HG03442 (cell line): ENCODE data around the gene HAUS6.
"Not testable (repeated sequence)": the region's sequence is repeated elsewhere in the genome, so short reads cannot be mapped to it uniquely, and the experiment has no call there.

Experiments used
- ATAC-seq: cut with Tn5 transposase; IDR thresholded peaks from one replicate; pipeline ENCODE4 v1.9.1; 2021; ENCODE audit warnings: mild to moderate bottlenecking, moderate library complexity; ENCODE audit not compliant: unreplicated experiment

HAUS6 gene, protein sequence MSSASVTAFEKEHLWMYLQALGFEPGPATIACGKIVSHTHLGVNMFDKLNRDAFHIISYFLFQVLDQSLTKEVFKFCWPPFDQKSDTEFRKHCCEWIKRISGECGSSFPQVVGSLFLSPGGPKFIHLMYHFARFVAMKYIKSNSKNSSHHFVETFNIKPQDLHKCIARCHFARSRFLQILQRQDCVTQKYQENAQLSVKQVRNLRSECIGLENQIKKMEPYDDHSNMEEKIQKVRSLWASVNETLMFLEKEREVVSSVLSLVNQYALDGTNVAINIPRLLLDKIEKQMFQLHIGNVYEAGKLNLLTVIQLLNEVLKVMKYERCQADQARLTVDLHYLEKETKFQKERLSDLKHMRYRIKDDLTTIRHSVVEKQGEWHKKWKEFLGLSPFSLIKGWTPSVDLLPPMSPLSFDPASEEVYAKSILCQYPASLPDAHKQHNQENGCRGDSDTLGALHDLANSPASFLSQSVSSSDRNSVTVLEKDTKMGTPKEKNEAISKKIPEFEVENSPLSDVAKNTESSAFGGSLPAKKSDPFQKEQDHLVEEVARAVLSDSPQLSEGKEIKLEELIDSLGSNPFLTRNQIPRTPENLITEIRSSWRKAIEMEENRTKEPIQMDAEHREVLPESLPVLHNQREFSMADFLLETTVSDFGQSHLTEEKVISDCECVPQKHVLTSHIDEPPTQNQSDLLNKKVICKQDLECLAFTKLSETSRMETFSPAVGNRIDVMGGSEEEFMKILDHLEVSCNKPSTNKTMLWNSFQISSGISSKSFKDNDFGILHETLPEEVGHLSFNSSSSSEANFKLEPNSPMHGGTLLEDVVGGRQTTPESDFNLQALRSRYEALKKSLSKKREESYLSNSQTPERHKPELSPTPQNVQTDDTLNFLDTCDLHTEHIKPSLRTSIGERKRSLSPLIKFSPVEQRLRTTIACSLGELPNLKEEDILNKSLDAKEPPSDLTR

DNA sequence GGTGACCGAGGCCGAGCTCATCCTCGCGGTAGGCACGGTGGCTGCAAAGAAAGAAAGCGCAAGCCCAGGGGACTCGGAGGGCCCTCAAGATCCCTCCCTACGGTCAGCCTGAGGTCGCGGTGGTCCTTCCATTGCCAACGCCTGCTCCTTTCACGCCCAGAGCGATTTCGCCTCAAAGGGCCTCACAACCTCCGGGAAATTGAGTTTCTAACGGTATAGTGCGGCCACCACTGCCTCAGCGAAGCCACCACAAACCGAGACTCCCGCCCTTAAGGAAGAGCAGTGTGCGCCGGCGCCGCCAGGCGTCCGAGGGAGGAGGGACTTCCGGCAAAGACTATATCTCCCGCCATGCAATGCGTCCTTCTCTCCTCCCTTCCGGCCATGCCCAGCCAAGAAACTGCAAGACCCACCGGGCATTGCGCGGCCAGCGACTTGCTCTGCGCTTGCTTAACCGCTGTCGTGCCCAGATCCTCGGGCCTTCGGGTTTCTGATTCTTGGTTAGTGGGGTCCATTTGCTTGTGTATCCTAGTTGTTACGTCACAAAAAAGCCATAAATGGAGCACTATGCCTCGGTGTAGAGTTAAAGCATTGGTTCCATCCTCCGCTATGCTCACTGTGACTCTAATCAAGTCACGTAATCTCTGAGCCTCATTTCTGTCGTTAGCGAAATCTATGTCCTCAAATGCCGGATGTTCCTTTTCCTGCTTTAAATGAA lies at the start of gene HAUS6:
TSS of gene HAUS6 (minus strand) at position 274 of the 715 bp plus-strand sequence. CDS start at position 21, 253 bp downstream.
- peak; percentile 97 for ATAC-seq

DNA sequence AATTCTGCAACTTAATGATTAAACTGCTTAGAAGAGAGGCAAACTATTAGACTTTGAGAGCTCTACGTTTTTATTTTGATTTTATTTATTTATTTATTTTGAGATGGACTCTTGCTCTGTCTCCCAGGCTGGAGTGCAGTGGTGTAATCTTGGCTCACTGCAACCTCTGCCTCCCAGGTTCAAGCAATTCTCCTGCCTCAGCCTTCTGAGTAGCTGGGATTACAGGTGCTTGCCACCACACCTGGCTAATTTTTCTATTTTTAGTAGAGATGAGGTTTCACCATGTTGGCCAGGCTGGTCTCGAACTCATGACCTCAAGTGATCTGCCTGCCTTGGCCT lies 49.4 kb upstream of the HAUS6 start:
- not testable (repeated sequence) for ATAC-seq

DNA sequence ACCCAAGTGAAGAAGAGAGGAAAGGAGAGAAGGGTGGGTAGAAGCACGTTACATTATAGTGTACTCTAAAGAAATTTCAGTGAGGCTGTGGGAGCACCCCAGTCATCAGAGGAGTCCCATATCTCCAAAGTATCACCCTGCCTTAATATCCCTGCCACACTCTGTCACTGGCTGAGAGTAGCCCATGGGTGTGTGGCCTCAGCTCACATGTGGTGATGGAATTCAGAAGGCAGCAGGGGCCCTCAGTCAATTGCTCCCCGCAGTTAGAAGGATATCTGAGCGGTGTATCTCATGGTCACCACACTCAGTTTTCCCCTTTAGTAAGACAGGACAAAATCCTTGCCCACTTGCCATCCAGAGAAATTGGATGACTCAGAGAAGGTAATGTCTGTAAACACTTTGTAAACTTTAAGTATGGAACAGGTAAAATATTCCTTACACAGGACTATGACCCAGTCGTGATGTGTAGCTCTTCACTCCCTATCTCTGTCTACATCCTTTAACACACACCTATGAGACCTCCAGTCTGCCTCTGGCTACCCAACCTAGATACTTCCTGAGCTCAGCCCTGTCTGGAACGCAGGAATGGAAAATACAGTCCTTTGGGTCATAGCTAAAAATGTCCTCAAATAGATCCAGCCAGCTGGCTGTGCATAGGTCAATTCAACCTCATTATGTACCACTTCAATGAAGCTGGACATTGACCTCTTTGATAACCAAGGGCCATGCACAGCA lies 48.9 kb upstream of the HAUS6 start:
- ATAC-seq = no peak

DNA sequence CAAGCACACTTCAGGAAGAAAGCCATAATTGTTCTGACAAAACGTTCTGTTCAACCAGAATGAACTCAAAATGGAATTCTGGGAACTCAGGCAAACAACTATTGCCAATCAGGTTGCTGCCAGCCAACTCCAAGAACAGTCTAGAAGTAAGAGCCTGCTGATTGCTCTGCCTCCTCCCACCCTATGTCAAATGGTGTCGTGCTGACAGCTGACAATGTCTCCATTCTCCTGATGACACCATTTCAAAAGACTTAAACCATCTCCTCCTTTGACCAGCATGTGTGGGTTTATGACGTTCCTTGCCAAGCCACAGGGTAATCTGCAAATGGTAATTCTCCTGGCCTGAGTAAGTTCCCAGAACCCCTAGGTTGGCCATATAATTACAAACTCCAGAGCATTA lies 46.5 kb upstream of the HAUS6 start:
- ATAC-seq = no peak

DNA sequence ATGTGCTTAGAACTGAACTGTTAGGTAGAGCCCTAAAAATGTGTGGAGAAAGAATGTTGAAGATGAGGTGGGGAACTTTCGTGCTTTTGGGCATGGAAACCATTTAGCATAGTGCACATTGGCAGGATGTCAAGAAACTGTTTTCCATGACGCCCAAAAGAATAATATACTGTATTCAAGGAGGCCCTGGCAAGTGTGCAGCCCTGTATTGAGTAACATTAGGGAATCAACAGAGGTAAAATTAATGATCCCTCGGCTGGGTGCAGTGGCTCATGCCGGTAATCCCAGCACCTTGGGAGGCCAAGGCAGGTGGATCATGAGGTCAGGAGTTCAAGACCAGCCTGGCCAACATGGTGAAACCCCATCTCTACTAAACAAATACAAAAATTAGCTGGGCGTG lies 45.5 kb upstream of the HAUS6 start:
- ATAC-seq = no peak

DNA sequence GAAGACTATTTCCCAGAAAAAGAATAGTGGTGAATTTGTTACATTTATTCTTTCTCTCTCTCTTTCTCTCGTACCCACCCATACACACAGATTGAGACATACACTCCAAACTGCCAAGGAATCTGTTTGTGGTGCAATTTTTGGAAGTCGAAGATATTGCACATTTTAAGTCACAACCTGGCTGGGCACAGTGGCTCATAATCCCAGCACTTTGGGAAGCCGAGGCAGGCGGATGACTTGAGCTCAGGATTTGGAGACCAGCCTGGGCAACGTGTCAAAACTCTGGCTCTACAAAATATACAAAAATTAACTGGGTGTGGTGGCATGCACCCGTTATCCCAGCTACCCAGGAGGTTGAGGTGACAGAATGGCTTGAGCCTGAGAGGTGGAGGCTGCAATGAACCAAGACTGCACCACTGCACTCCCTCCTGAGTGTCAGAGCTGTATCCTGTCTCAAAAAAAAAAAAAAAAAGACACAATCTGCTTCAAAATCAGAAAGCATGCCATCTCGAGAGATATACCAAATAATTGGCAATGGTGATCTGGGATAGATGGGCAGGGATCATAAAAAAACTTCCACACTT lies 43.8 kb upstream of the HAUS6 start:
- no peak for ATAC-seq

DNA sequence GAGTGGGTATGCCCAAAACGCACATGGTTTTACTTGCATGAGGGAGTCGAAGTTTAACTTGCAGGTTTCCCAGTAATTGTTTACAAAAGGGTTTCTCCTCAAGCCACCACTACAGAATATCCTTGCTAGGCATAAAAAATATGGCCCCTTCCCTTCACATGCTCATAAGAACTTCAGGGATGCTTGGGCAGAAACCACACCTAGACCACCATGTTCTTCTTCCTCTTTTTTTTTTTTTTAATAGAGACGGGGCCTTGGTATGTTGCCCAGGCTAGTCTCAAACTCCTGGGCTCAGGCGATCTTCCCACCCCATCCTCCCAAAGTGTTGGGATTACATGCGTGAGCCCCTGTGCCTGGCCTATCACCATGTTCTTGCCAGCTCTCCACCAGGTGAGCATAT lies 43.2 kb upstream of the HAUS6 start:
- no peak for ATAC-seq

DNA sequence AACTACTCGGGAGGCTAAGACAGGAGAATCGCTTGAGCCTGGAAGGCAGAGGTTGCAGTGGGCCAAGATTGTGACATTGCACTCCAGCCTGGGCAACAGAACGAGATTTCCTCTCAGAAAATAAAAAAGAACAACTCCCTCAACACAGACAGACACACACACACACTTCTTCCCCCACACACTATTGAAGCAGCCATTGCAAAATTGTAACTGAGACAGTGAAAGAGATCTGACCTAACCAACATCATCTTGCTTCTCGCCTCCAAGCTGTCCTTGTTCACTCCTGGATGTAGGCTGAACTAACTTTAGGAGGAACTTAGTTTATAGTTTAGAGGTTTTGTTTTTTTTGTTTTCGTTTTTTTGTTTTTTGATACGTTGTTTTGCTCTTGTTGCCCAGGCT lies 37.6 kb upstream of the HAUS6 start:
- ATAC-seq = no peak

DNA sequence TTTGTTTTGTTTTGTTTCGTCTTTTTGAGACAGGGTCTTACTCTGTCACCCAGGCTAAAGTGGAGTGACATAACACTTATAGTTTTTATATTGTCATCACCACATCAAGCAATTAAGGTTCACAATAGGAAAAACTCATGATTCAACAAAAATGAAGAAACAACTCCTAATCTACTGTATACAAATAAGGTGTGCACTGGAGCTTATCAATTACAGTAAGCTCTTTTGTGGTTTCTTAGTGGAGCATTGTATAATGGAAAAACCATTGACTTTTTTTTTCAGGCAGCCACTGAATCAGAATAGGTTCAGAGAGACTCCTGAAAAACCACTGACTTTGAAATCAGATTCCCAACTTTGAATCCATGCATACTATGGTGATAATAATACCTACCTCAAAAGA lies 35.4 kb upstream of the HAUS6 start:
- ATAC-seq = no peak

DNA sequence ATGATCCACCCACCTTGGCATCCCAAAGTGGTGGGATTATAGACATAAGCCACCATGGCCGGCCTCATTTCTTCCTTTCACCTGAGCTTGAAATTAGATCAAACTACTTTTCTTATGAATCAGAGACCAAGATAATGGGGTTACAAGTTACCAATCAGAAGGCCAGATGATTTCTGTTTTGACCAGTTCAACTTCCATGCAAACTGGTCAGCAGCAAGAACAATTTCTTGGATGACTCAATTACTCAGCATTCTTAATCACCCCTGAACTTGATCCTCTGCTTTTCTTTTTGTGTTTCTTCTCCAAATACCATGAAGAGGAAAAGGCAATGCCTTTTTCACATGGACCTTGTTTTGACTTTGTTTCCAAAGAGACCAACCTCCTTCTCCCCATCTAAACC lies 34.6 kb upstream of the HAUS6 start:
- no peak for ATAC-seq

DNA sequence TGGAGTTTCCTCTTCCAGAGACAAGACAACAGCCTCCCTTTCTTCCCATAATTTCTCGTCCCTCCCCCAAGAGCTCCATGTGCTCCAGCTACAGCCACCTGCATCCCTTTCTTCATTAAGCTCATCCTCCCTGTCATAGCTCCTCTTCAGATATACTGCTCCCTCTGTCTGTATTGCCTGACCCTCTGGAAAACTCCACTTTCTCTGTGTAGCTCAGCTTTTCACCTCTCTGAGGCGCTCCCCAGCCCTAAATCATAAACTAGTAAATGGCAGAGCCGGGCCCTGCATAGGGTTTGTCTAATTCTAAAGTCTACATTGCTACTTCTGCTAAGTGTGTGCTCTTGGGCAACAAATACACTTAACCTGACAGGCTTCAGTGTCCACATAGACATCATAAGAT lies 33.4 kb upstream of the HAUS6 start:
- ATAC-seq = no peak

DNA sequence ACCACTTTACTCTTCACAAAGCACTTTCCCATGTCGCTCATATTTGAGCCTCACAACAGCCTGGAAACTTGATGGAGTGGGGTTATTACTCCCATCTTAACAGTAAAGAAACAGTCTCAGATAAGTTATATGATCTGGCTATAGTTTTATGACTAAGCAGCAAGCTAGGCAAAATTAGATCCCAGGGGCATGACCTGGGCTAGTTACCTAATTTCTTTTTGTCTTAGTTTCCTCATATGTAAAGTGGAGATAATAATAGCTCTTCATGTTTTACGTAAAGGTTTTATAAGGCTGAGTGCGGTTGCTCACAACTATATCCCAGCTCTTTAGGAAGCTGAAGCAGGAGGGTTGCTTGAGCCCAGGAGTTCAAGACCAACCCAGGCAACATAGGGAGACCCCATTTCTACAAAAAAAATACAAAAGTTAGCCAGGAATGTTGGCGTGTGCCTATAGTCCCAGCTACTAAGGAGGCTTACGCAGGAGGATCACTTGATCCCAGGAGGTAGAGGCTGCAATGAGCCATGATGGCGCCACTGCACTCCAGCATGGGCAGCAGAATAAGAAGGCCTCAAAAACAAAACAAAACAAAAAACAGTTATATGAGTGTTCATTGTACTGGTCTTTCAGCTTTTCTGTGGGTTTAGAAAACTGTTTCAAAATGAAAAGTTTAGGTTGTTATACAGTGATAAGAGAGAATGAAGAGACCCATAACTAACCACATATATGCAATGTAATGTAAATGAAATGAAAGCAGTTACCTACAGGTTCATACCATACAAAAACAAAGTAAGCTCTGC lies 31.0 kb upstream of the HAUS6 start:
- no peak for ATAC-seq

DNA sequence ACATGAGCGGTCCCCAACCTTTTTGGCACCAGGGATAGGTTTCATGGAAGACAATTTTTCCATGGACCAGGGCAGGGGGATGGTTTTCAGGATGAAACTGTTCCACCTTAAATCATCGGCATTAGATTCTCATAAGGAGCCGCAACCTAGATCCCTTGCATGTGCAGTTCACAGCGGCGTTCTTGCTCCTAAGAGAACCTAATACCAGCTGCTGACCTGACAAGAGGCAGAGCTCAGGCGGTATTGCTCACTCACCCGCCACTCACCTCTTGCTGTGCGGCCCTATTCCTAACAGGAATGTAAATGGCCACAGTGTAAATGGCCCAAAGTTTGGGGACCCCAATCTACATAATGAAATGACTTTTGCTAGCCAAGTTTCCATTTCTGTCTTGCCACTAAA lies 27.7 kb upstream of the HAUS6 start:
- ATAC-seq = no peak

DNA sequence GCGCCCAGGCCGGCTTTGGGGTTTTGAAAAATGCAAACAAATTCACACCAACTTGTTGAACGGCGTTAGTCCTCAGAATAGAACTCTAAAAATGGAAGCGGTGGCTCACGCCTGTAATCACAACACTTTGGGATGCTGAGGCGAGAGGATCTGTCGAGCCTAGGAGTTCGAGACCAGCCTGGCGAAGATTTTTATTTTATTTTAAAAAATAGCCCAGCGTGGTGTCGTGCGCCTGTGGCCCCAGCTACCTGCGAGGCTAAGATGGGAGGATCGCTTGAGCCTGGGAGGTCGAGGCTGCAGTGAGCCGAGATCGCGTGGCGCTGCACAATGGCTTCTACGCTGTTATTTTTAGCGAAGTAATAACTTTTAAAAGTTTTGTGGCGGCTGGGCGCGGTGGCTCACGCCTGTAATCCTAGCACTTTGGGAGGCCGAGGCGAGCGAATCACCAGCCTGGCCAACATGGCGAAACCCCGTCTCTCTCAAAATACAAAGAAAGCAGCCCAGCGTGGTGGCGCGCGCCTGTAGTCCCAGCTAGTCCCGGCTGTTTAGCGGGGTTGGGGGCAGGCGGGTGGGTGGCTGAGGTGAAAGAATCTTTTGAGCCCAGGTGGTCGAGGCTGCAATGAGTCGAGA lies 25.3 kb upstream of the HAUS6 start:
- ATAC-seq = peak; percentile 9

DNA sequence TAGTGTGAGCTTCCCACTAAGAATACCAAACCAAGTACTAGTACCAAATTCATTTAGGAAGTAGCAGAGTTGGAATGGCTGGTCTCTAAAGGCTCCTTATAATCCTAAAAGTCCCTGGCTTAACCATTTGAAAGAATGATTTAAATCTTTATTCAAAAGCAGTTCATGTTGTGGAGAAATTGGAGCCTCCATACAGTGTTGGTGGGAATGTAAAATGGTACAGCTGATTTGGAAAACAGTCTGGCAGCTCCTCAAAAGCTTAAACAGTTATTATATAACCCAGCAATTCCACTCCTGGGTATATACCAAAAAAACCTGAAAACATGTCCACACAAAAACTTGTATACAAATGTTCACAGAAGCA lies 21.7 kb upstream of the HAUS6 start:
- ATAC-seq = no peak

DNA sequence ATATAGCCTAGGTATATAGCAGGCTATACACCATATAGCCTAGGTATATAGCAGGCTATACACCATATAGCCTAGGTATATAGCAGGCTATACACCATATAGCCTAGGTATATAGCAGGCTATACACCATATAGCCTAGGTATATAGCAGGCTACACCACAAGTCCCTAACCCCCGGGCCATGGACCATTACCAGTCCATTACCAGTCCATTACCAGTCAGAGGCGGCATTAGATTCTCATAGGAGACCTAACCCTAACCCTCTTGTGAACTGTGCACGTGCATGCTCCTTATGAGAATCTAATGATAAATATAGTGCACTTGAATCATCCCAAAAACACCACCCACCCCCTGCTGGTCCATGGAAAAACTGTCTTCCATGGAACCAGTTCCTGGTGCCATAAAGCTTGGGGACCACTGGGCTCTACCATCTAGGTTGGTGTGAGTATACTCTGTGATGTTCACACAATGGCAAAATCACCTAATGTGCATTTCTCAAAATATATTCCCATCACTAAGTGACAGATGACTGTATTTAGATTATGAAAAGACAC lies 19.9 kb upstream of the HAUS6 start:
- no peak for ATAC-seq

DNA sequence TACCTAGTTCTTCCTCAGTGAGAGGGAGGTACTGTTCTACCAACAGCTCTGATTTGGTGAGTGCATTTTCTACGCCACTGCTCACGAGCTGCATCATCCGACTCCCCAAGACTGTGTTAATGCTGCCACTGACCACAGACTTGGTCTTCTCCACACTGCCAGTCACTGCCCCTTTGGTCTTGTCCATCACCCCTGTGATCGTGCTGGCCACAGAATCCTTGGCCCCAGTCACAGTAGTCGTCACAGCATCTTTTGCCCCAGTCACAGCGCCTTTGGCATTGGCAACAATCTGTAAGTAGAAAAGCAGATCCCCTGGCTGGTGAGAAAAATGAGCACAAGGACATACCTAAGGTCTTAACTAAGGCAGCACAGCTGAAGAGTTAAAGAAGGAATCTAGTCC lies 18.2 kb upstream of the HAUS6 start:
- ATAC-seq = no peak

DNA sequence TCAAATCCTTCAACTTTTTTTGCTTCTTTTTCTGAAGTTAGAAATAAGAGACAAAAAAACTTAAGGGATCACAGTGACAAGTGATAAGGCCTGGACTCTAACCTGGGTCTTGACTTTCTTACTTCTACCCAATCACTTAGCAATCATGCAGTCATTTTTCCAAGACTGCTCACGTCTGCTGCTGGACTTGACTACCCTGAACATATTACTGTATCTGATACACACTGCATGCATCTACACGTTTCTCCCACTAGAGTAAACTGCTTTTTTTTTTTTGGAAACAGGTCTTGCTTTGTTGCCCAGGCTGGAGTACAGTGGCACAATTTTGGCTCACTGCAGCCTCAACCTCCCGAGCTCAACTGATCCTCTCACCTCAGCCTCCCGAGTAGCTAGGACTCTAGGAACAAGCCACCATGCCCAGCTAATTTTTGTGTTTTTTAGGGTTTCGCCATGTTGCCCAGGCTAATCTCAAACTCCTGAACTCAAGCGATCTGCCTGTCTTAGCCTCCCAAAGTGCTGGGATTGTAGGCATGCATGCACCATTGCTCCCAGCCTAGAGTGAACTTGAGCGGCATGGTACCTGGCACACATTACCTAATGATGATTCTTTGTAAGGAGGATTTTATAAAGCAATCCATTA lies 17.2 kb upstream of the HAUS6 start:
- no peak for ATAC-seq
